Activated CD4-positive, alpha-beta memory T cell treated with anti-CD3 and anti-CD28 coated beads, Interleukin-2, amount 10 ng/mL, durations not matched to agents 7 days and 5 days (primary cell): ENCODE measurements around the gene ZDHHC20. TPM values are rescaled to one million over a fixed set of nuclear protein-coding genes. Genes with fewer than 3 reads are reported as not detected.

ENCODE experiments used
- CTCF ChIA-PET: fragments of 350-600 bp; sonication (Branson Sonifier 250); formaldehyde crosslinking; loops from one replicate; lab custom pipeline; 2021; ENCODE audit warnings: antibody characterized with exemption, inconsistent platforms; lab: Charles Lee
- POLR2A ChIA-PET: fragments of 350-600 bp; sonication (Branson Sonifier 250); formaldehyde crosslinking; loops from one replicate; lab custom pipeline; 2021; ENCODE audit warnings: antibody characterized with exemption; lab: Charles Lee
- DNase-seq: peaks from one replicate; pipeline ENCODE4 v3.0.0-alpha.2; 2020
- H3K27ac Mint-ChIP-seq: one replicate; pipeline ENCODE4 v1.8.0; 2021; ENCODE audit warnings: mild to moderate bottlenecking, mixed read lengths
- H3K27me3 Mint-ChIP-seq: one replicate; pipeline ENCODE4 v1.8.0; 2021; ENCODE audit warnings: mixed read lengths
- H3K36me3 Mint-ChIP-seq: one replicate; pipeline ENCODE4 v1.8.0; 2021; ENCODE audit warnings: low read depth, mixed read lengths
- H3K4me1 Mint-ChIP-seq: one replicate; pipeline ENCODE4 v1.8.0; 2021; ENCODE audit warnings: mixed read lengths
- H3K4me3 Mint-ChIP-seq: one replicate; pipeline ENCODE4 v1.8.0; 2021; ENCODE audit warnings: mild to moderate bottlenecking, mixed read lengths
- H3K9me3 Mint-ChIP-seq: one replicate; pipeline ENCODE4 v1.8.0; 2021; ENCODE audit warnings: mixed read lengths
- total RNA-seq, 2 experiments: library from RNA; stranded (reverse); gene quantifications; one replicate each; pipeline ENCODE4 v1.2.3, GENCODE V29; 2021

ZDHHC20 gene, protein sequence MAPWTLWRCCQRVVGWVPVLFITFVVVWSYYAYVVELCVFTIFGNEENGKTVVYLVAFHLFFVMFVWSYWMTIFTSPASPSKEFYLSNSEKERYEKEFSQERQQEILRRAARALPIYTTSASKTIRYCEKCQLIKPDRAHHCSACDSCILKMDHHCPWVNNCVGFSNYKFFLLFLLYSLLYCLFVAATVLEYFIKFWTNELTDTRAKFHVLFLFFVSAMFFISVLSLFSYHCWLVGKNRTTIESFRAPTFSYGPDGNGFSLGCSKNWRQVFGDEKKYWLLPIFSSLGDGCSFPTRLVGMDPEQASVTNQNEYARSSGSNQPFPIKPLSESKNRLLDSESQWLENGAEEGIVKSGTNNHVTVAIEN
- total RNA-seq: 100 to 1,000 TPM in 1 of 2 experiments, 10 to 100 TPM in 1; 92.0 to 103 TPM

DNA sequence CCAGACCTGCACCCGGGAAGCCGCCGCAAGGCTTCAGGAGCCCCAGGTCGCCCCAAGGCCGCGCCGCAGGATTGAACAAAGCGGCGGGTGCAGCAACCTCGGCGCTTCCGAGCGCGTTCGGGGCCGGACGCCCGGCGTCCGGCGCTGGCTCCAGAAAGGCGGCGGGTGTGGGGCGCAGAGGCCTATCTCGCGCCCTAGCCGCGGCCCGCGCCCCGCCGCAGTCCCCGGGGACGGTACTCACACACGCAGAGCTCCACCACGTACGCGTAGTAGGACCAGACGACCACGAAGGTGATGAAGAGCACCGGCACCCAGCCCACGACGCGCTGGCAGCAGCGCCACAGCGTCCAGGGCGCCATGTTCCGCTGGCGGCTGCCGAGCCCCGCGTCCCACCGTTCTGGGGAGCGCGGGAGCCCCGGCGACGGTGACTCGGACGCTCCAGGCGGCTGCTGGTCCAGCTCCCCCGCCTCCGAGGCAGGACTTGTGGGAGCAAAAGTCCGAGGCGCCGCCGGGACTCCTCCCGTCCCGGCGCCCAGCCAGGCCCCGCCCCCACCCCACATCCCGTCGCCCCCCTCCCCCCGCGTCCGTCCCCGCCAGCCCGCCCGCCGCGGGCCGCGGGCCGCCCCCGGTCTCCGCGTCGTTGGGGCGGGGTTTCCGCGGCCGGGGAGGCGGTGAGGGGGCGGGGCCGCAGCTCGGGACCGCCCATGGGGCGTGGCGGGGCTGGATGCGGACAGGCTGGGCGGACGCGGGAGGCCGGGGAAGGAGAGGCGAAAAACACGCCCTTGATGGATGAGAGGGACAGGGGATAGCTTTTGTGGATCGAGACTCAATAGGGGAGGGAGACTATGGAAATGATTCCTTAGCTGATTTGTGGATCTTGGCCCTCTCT is at the start of gene ZDHHC20:
ZDHHC20 (minus strand) TSS at position 491 of the 889 bp plus-strand sequence; CDS start at position 359, 132 bp downstream.
- no peaks in the 10 kb centered on the region for H3K27me3 Mint-ChIP-seq
- peak within 1 kb of the TSS; percentile 91 for H3K27ac Mint-ChIP-seq
- DNase-seq: peak; percentile 91
- peak within 1 kb of the TSS; percentile 85 for H3K4me3 Mint-ChIP-seq
- peaks cover 34% of the 10 kb centered on the region for H3K4me1 Mint-ChIP-seq
- ChIA-PET CTCF (interaction anchor here (1.2 to 1.9 kb wide), 5 partner anchors 18 to 162 kb away, joined by 3 to 13 read pairs (median 6); no protein-coding TSS in a partner anchor), POLR2A (interaction anchor here (0.9 to 3.2 kb wide), 19 partner anchors 9 to 327 kb away, joined by 3 to 47 read pairs (median 4); partner anchors contain the start of genes MICU2, MRPL57 and SKA3)
- H3K36me3 Mint-ChIP-seq: peaks cover 24% of the 10 kb centered on the region
- H3K9me3 Mint-ChIP-seq: peaks cover 10% of the 10 kb centered on the region

DNA sequence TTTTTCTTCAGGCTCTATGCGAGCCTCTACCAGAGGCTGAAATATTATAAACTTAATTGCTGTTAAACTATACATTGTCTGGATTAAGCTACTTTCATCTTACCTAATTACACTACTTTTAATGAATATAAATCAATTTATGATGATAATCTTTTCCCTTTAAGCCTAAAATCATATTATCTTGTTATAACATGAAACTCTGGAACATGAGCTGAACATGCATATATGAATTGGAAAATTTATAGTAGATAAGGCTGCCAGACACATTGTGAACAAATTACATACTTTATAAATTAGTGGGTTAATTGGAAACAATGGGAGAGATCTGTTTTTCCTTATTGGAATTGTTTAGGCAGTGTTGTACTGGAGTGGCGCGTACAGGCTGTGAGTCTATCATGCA is 45.3 kb upstream of the ZDHHC20 start:
- POLR2A ChIA-PET: interaction anchor here (1.0 kb wide), 1 partner anchor 25 kb away, joined by 3 read pairs; no protein-coding TSS in a partner anchor
- Mint-ChIP-seq H3K4me3 (no peak overlapping the region), H3K9me3 (no peaks in the 10 kb centered on the region), H3K27me3 (no peaks in the 10 kb centered on the region), H3K4me1 (no peaks in the 10 kb centered on the region), H3K36me3 (peaks cover 26% of the 10 kb centered on the region), H3K27ac (no peak overlapping the region)
- CTCF ChIA-PET: no interaction called here
- DNase-seq: no peak

DNA sequence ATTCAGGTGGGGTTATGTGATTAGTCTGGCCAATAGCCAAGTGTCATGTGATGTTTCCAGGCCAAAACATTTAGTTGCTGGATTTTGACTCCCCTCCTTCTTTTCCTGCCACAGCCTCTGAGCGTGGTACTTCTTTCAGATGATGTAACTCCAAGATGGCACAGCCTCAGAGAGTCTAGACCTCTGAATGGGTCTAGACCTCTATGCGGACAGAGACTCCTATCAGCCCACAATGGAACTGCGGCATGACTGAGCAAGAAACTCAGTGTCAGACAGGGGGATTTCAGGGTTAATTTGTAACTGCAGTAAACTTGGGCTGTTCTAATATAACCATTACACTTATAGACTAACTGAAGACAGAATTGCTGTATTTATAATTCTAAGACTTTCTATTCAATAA is 42.6 kb upstream of the ZDHHC20 start:
- CTCF ChIA-PET: no interaction called here
- POLR2A ChIA-PET: no interaction called here
- Mint-ChIP-seq H3K4me1 (no peaks in the 10 kb centered on the region), H3K27ac (no peak overlapping the region), H3K27me3 (no peaks in the 10 kb centered on the region), H3K9me3 (no peaks in the 10 kb centered on the region), H3K4me3 (no peak overlapping the region), H3K36me3 (peaks cover 19% of the 10 kb centered on the region)
- DNase-seq: no peak

DNA sequence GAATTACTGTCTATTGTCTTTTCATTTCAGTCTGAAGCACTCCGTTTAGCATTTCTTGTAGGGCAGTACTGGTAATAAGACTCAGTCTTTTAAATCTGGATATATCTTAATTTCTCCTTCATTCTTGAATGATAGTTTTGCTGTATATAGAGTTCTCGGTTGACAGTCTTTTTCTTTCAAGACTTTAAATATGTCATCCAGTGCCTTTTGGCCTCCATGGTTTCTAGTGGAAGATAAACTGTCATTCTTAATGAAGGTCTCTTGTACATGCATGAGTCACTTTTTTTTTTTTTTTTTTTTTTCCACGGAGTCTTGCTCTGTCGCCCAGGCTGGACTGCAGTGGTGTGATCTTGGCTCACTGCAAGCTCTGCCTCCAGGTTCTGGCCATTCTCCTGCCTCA is 27.2 kb upstream of the ZDHHC20 start:
- Mint-ChIP-seq H3K4me3 (no peak overlapping the region), H3K4me1 (no peaks in the 10 kb centered on the region), H3K27me3 (peaks cover 1% of the 10 kb centered on the region), H3K9me3 (peaks cover 8% of the 10 kb centered on the region), H3K27ac (no peak overlapping the region), H3K36me3 (peaks cover 22% of the 10 kb centered on the region)
- no peak for DNase-seq
- POLR2A ChIA-PET: no interaction called here
- CTCF ChIA-PET: interaction anchor here (1.5 kb wide), 1 partner anchor 9 kb away, joined by 4 read pairs; no protein-coding TSS in a partner anchor

DNA sequence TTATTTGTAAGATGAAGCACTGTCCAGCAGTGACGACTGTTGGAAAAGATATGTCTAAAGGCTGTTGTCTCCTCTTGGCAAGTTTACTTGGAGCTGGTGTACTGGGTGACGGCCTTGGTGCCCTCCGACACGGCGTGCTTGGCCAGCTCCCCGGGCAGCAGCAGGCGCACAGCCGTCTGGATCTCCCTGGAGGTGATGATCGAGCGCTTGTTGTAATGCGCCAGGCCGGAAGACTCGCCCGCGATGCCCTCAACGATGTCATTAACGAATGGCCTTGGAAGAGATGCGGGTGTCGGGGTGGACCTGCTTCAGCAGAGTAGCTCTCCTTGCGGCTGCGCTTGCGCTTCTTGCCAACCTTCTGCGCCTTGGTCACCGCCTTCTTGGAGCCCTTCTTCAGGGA is 24.6 kb upstream of the ZDHHC20 start:
- Mint-ChIP-seq H3K9me3 (peaks cover 6% of the 10 kb centered on the region), H3K36me3 (peaks cover 9% of the 10 kb centered on the region), H3K27me3 (peaks cover 1% of the 10 kb centered on the region), H3K4me1 (peaks cover 6% of the 10 kb centered on the region), H3K27ac (no peak overlapping the region), H3K4me3 (no peak overlapping the region)
- ChIA-PET POLR2A (no interaction called here), CTCF (no interaction called here)
- DNase-seq: no peak

DNA sequence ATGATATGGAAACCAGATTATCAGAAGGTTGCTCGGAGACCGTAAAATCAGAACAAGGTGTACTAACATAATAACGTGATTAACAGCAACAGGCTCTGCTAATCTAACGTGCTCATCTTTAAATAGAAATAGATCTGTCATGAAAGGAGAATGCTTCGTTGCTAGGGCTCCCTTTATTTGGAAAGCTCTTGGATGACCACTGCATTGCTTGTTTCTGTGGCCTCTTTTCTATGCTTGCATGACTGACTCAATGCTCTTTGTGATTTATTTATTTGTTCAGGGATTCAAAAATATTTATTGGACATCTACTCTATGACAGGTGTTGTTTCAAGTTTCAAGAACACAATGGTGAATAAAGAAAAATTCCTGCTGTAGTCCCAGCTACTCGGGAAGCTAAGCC is 22.3 kb upstream of the ZDHHC20 start:
- ChIA-PET POLR2A (no interaction called here), CTCF (interaction anchor here (0.5 to 7.9 kb wide), 3 partner anchors 87 to 369 kb away, joined by 3 to 146 read pairs (median 3); no protein-coding TSS in a partner anchor)
- Mint-ChIP-seq H3K4me3 (no peak overlapping the region), H3K27me3 (peaks cover 1% of the 10 kb centered on the region), H3K27ac (no peak overlapping the region), H3K36me3 (peaks cover 3% of the 10 kb centered on the region), H3K4me1 (peaks cover 14% of the 10 kb centered on the region), H3K9me3 (no peaks in the 10 kb centered on the region)
- no peak for DNase-seq

DNA sequence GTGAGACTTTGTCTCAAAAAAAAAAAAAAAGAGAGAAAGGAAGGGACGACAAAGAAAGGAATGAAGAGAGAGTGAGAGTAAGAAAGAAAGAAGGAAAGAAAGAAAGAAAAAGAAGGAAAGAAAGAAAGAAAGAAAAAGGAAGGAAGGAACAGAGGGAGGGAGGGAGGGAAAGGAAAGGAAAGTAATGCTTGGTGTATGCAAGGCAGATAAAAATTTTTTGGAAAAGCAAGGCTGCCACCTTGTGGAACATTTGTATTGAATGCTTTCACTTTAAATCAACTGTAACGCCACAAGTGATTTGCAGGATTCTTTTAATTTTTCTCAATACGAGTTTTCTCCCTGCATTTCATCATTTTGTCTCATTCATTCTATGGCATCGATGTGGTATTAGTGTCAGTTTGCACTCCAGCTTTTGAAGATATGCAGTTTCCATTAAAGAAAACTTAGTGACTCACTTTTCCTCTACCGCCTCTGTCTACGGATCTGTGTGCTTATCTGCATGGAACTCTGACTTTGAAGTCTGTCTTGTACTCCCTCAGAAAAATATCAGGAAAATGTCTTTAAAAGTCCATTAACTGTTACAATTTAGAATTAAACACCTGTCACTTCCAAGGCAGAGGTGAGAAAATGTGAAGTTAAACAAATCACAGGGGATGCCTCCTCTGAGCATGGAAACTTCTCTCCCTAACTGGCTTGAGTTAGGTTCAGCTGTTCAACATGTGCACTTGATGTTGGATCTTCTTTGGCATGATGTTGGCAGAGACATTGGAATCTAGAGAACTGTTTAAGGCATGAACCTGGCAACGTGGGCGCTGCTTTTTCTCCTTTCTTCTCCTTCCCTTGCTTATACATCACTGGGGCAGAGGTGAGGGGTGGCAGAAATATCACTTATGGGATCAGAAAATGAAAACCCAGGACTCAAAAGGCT is 20.0 kb upstream of the ZDHHC20 start:
- DNase-seq: peak; percentile 49
- no peak overlapping the region for H3K27ac Mint-ChIP-seq
- H3K36me3 Mint-ChIP-seq: no peaks in the 10 kb centered on the region
- H3K27me3 Mint-ChIP-seq: no peaks in the 10 kb centered on the region
- no peak overlapping the region for H3K4me3 Mint-ChIP-seq
- H3K9me3 Mint-ChIP-seq: no peaks in the 10 kb centered on the region
- ChIA-PET POLR2A (interaction anchor here (0.6 to 2.7 kb wide), 2 partner anchors 25 to 303 kb away, joined by 3 to 11 read pairs; partner anchors contain the start of genes MRPL57 and SKA3), CTCF (interaction anchor here (0.7 to 7.9 kb wide), 8 partner anchors 22 to 1588 kb away, joined by 3 to 146 read pairs (median 4); no protein-coding TSS in a partner anchor)
- H3K4me1 Mint-ChIP-seq: peaks cover 14% of the 10 kb centered on the region

DNA sequence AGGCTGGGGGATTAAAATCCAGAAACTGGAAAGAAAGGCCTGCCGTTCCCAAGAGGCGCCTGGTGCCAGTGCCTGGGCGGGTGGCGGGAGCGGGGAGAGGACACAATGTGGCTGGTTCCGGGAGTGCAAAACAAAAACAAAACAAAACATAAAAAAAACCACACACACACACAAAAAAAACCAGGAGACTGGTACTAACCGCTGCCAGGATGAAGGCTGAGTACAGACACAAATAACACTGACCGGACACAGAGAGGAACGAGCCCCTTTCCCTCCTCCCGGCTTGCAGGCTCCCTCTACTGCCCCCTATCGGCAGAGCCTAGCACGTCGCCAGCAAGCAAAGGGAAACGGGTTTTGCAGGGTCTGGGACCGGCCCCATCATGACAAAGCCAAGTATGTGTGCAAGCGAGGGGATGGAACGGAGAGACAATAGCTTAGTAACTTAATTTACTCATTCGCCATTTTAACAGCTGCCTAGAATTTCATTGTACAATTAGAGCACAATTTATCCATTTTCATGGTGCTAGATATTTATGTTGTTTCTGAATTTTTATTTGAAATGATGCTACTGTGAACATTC is 17.9 kb upstream of the ZDHHC20 start:
- peak overlapping the region; percentile 76 for H3K4me3 Mint-ChIP-seq
- no peaks in the 10 kb centered on the region for H3K36me3 Mint-ChIP-seq
- no peaks in the 10 kb centered on the region for H3K27me3 Mint-ChIP-seq
- peak overlapping the region; percentile 60 for H3K27ac Mint-ChIP-seq
- DNase-seq: peak; percentile 83
- H3K9me3 Mint-ChIP-seq: no peaks in the 10 kb centered on the region
- peaks cover 14% of the 10 kb centered on the region for H3K4me1 Mint-ChIP-seq
- CTCF ChIA-PET: interaction anchor here (0.6 to 7.9 kb wide), 50 partner anchors 9 to 547 kb away, joined by 3 to 146 read pairs (median 4); partner anchors contain the start of genes MICU2, MRPL57, SKA3 and ZDHHC20
- POLR2A ChIA-PET: interaction anchor here (1.7 to 2.7 kb wide), 3 partner anchors 18 to 301 kb away, joined by 6 to 13 read pairs (median 11); partner anchors contain the start of genes MRPL57, SKA3 and ZDHHC20

DNA sequence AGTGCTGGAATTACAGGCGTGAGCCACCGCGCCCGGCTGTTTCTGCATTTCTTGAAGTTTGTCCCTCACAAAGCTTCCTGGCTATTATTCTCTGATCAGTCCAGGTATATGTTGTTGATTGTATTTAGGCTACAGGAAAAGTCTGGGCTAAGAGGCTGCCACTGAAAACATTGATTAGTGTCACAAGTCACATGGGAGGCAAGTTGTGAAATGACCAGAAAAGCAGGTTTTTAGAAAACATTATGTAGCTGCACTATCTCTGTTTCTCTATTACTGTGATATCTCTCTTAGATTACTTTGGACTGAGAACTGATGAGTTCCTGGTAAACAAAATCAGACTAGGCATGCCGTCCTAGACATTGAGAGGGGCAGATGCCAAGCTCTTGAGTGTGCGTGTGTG is 16.0 kb upstream of the ZDHHC20 start:
- ChIA-PET POLR2A (interaction anchor here (1.1 kb wide), 1 partner anchor 16 kb away, joined by 3 read pairs; the partner anchor contains the start of gene ZDHHC20), CTCF (interaction anchor here (1.4 kb wide), 1 partner anchor 176 kb away, joined by 4 read pairs; no protein-coding TSS in a partner anchor)
- no peak overlapping the region for H3K27ac Mint-ChIP-seq
- no peaks in the 10 kb centered on the region for H3K36me3 Mint-ChIP-seq
- H3K9me3 Mint-ChIP-seq: no peaks in the 10 kb centered on the region
- H3K4me3 Mint-ChIP-seq: no peak overlapping the region
- H3K27me3 Mint-ChIP-seq: peaks cover 2% of the 10 kb centered on the region
- DNase-seq: no peak
- peaks cover 14% of the 10 kb centered on the region for H3K4me1 Mint-ChIP-seq

DNA sequence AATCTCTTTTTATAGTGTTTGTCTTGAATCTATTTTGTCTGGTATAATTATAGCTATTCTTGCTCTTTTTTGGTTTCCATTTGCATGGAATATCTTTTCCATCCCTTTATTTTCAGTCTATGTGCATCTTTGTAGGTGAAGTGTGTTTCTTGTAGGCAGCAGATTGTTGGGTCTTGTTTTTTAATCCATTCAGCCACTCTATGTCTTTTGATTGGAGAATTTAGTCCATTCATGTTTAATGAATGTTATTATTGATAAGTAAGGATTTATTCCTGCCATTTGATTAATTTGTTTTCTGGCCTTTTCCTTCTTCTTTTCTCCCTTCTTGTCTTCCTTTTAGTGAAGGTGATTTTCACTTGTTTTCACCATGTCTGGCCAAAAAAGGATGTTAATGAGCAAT is 11.7 kb upstream of the ZDHHC20 start:
- Mint-ChIP-seq H3K27me3 (peaks cover 12% of the 10 kb centered on the region), H3K36me3 (peaks cover 4% of the 10 kb centered on the region)
- CTCF ChIA-PET: no interaction called here

DNA sequence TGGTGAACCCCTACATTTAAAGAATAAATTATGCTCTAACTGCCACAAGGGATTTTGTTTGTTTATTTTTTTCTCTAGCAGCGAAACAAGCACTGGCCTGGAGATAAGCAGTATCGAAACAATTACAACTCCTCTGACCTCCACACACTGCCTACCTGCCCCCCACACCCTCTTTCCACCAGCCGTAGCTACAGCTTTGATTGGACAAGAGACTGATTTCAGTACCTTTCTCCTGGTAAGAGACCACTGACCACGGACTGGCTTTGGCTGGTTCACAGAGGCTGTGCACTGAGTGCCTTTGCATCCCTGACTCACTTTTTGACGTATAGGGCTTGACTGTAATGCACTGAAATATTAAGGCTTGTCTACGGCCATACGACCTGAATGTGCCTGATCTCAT is 7.4 kb upstream of the ZDHHC20 start:
- H3K4me1 Mint-ChIP-seq: no peaks in the 10 kb centered on the region
- no peak overlapping the region for H3K27ac Mint-ChIP-seq
- peaks cover 4% of the 10 kb centered on the region for H3K36me3 Mint-ChIP-seq
- no peak for DNase-seq
- CTCF ChIA-PET: interaction anchor here (1.6 kb wide), 1 partner anchor 10 kb away, joined by 4 read pairs; no protein-coding TSS in a partner anchor
- no peaks in the 10 kb centered on the region for H3K9me3 Mint-ChIP-seq
- H3K4me3 Mint-ChIP-seq: no peak overlapping the region
- H3K27me3 Mint-ChIP-seq: peaks cover 15% of the 10 kb centered on the region
- POLR2A ChIA-PET: no interaction called here

More for the DNA sequence above, 11.7 kb upstream of the ZDHHC20 start:
- Mint-ChIP-seq H3K4me1 (no peaks in the 10 kb centered on the region), H3K4me3 (no peak overlapping the region), H3K27ac (no peak overlapping the region), H3K9me3 (no peaks in the 10 kb centered on the region)
- DNase-seq: no peak
- POLR2A ChIA-PET: interaction anchor here (1.4 to 1.9 kb wide), 2 partner anchors 12 to 133 kb away, joined by 3 to 4 read pairs; partner anchors contain the start of genes MICU2 and ZDHHC20
